Stimulated activated CD4-positive, alpha-beta T cell treated with anti-CD3 and anti-CD28 coated beads, Interleukin-15, amount 100 ng/mL, for 1 hour (primary cell): ENCODE measurements around the gene C1QTNF5.

Experiments
- DNase-seq, 2 donors: peaks; one replicate each; pipeline ENCODE4 v3.0.0-alpha.2; 2020; ENCODE audit warnings: low read depth in 1 of 2, low spot score in 1 of 2

C1QTNF5 gene

GRCh38 chr11:119297938-119298337 lies 42.7 kb downstream of the C1QTNF5 start:
- DNase-seq, result no peak

GRCh38 chr11:119295178-119295577 lies 45.5 kb downstream of the C1QTNF5 start:
- DNase-seq, result no peak

GRCh38 chr11:119293461-119293860 lies 47.2 kb downstream of the C1QTNF5 start:
- no peak for DNase-seq

- DNase-seq, result no peak
These were observed 49.7 kb downstream of the C1QTNF5 start for GRCh38 chr11:119290894-119291497.
